Measurements from ENCODE around the gene F8.

Gene F8

GRCh38 chrX:154805696-154806091 is 216.8 kb downstream of the F8 start:
- Histone ChIP-seq H3K4me1 (ENCODE audit: control insufficient read depth, insufficient read depth, low read length) (peaks cover 7% of the 10 kb centered on the region), H3K27ac (ENCODE audit: extremely low read depth, low read depth, low read length) (no peak overlapping the region), H3K36me3 (ENCODE audit: control insufficient read depth in 2 of 2, insufficient read depth in 1 of 2, low read length in 2 of 2) (no peaks in the 10 kb centered on the region), H3K9me3 (ENCODE audit: control insufficient read depth, insufficient read depth, low read depth, low read length) (no peaks in the 10 kb centered on the region), H3K4me3 (ENCODE audit: low read depth, low read length) (peak overlapping the region; percentile 24)
- TF ChIP-seq ZNF335 (tag by site-specific recombination; conservative IDR thresholded peaks at IDR 0.05) (peak; percentile 53), ZFHX2 (tag by site-specific recombination; conservative IDR thresholded peaks at IDR 0.05) (no peak), KLF8 (tag by site-specific recombination; IDR thresholded peaks at IDR 0.05) (no peak), ZNF174 (tag by site-specific recombination; IDR thresholded peaks at IDR 0.05) (no peak), ELK4 (IDR thresholded peaks at IDR 0.05; ENCODE audit: borderline replicate concordance, low read depth, low read length) (no peak), ZNF248 (tag by site-specific recombination; IDR thresholded peaks at IDR 0.05) (no peak), PATZ1 (tag by site-specific recombination; IDR thresholded peaks at IDR 0.05) (no peak; the same call in 1 of the 2 replicates), ZNF529 (tag by site-specific recombination; IDR thresholded peaks at IDR 0.05; ENCODE audit: insufficient replicate concordance) (no peak), ZNF223 (tag by site-specific recombination; IDR thresholded peaks at IDR 0.05) (no peak), ZFP41 (tag by site-specific recombination; IDR thresholded peaks at IDR 0.05; ENCODE audit: borderline replicate concordance) (no peak), ZBTB17 (tag by site-specific recombination; IDR thresholded peaks at IDR 0.05) (0 out of 2 replicates have a peak, but pooled peaks have one; percentile 6), ZNF521 (tag by site-specific recombination; IDR thresholded peaks at IDR 0.05) (no peak), ZNF510 (tag by site-specific recombination; IDR thresholded peaks at IDR 0.05; ENCODE audit: insufficient replicate concordance) (no peak), ZNF302 (tag by site-specific recombination; IDR thresholded peaks at IDR 0.05; ENCODE audit: low read depth) (no peak), ZBTB7A (tag by site-specific recombination; IDR thresholded peaks at IDR 0.05; ENCODE audit: low read depth) (no peak), KLF16 (tag by site-specific recombination; IDR thresholded peaks at IDR 0.05) (0 out of 2 replicates have a peak, but pooled peaks have one; percentile 12), SP3 (tag by site-specific recombination; IDR thresholded peaks at IDR 0.05) (0 out of 2 replicates have a peak, but pooled peaks have one; percentile 9), ZNF488 (tag by site-specific recombination; IDR thresholded peaks at IDR 0.05) (no peak), ZNF211 (tag by site-specific recombination; IDR thresholded peaks at IDR 0.05; ENCODE audit: low read depth) (no peak), PRDM6 (tag by site-specific recombination; IDR thresholded peaks at IDR 0.05) (no peak), GLI4 (tag by site-specific recombination; IDR thresholded peaks at IDR 0.05) (no peak), SP7 (tag by site-specific recombination; IDR thresholded peaks at IDR 0.05) (no peak), GLIS1 (tag by site-specific recombination; IDR thresholded peaks at IDR 0.05) (no peak)
- POLR2A ChIA-PET, result interaction anchor here (0.6 to 1.3 kb wide), 5 partner anchors 8 to 210 kb away, joined by 3 to 14 read pairs (median 4); partner anchors contain the start of gene DKC1
- CTCF ChIA-PET, result interaction anchor here (0.6 kb wide), 1 partner anchor 25 kb away, joined by 3 read pairs; no protein-coding TSS in a partner anchor

All from HEK293 (cell line).